Measurements from ENCODE around the gene GPR32.
"Not testable (repeated sequence)": the region's sequence is repeated elsewhere in the genome, so short reads cannot be mapped to it uniquely, and the experiment has no call there.

Gene GPR32

DNA sequence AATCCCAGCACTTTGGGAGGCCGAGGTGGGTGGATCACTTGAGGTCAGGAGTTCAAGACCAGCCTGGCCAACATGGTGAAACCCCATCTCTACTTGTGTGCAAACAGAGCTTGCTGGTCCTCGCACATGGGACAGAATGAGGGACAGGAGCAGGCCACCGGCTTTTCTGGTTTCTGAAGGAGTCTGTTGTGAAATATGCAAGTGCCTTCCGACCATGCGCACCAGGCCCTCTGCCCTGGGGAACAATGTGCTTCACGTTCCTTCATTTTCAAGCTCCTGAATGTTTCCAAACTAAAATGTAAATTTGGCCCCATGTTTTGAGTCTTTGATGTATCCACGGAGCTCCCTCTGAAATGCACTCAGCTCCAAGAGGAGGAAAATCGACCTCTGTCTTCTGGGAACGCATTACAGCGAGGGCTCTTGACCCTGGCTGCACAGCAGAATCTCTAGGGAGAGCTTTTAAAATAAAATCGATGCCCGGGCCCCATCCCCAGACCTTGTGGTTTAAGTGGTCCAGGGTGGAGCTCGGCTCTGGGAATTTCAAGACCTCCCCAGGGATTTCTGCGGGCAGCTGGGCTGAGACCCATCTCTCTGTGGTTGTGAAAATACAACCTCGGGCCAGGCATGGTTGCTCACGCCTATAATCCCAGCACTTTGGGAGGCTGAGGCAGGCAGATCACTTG, 10.6 kb downstream of the GPR32 start:
- DNase-seq (ENCODE audit: low read depth in 3 of 3) = no peak

DNA sequence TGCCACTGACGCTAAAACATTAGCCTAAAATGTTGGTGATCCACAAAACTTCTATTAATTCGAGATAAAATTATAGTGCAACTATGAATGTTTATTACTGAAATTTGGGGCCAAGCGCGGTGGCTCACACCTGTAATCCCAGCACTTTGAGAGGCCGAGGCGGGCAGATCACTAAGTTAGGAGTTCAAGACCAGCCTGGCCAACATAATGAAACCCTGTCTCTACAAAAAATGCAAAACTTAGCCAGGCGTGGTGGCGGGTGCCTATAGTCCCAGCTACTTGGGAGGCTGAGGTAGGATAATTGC, 13.5 kb downstream of the GPR32 start:
- not testable (repeated sequence) for DNase-seq (ENCODE audit: low read depth in 3 of 3)

DNA sequence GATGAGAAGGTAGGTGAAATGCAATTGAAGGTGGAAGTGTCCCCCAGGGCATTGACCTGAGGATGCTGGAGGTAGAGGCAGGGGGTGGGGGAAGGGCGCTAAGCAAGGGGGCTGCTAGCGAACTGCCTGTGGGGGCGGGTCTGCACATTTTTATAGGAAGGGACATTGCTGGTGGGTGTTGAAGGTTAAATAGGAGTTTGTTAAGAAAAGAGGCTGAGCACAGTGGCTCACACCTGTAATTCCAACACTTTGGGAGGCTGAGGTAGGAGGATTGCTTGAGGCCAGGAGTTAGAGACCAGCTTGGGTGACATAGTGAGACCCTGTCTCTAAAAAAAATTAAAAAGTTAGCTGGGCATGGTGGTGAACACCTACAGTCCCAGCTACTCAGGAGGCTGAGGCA, 14.4 kb downstream of the GPR32 start:
- DNase-seq (ENCODE audit: low read depth in 3 of 3) = no peak

DNA sequence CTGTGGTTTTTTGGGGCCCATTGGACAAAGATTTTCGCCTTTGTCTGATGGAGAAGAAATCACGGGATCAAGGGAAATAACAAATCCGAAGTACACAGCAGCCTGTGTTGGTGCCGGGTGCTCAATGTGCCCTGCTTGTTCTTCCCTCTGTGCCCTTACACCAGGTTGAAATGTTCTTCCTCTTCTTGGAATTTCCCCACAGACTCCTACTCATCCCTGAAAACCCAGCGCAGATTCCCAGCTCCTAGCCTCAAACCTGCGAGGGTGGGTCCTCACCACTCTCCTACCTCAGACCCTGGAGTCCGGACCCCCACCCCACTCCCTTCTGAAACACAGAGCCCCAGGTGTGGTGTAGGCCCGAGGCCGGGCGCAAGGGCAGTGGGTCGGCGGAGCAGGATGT, 15.1 kb downstream of the GPR32 start:
- DNase-seq (ENCODE audit: low read depth in 3 of 3) = no peak

DNA sequence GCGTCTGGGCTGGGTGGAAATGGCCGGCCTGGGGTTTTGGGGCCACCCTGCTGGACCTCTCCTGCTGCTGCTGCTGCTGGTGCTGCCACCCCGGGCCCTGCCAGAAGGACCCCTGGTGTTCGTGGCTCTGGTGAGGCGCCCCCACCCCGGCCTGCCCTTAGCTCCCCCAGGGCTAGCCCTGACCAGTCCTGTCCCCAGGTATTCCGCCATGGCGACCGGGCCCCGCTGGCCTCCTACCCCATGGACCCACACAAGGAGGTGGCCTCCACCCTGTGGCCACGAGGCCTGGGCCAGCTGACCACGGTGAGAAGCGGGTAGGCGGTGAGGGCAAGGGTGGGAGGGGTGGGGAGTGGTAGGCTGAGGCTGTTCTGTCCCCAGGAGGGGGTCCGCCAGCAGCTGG, 20.1 kb downstream of the GPR32 start, which contains the start of gene ACP4:
ACP4 (plus strand) TSS at position 20 of the 400 bp plus-strand sequence; CDS start at position 20, 0 bp downstream.
- DNase-seq (ENCODE audit: low read depth in 3 of 3) = no peak

DNA sequence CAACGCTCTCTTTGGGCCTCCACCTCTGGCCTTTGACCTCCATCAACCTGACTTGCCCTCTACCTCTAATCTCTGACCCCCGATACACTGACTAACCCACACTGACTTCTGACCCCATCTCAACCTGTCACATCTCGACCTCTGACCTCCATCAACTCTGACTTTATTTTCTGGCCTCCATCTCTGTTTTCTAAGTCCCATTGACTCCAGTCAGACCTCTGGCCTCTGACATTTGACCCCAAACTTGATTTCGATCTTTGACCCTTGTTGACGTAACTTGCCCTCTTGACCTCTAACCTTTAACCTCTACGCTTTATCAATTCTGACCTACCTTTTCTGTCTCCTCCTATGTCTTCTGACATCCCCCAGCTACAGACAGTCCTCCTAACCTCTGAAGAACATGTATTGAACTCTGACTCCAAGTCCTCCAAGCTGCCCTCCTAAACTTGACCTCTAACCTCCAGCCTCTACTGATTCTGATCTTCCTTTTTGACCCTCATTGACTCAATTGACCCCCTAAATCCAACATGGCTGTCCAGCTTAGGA, 20.7 kb downstream of the GPR32 start:
- DNase-seq (ENCODE audit: low read depth in 3 of 3) = no peak

DNA sequence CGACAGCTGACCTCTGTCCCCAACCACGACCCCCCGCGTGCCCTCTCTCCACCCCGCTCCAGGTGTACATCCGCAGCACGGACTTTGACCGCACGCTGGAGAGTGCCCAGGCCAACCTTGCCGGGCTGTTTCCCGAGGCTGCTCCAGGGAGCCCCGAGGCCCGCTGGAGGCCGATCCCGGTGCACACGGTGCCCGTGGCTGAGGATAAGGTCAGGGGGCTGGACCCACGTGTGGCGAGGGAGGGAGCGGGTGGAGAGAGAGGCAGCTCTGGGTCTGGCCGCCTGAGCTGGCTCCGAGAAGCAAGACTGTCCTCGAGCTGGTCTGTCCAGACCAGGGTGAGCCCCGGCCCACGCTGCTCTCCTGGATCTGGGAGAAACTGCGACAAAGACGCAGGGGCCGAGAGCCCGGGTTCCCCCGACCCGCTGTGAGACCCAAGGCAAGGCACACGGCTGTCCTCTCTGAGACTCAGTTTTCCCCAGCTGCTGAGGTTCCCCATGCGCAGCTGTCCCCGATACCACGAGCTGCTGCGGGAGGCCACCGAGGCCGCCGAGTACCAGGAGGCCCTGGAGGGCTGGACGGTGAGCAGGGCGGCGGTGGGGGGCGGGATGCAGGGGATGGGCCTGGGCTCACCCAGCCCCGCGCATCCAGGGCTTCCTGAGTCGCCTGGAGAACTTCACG, 21.5 kb downstream of the GPR32 start:
- DNase-seq (ENCODE audit: low read depth in 3 of 3) = no peak

DNA sequence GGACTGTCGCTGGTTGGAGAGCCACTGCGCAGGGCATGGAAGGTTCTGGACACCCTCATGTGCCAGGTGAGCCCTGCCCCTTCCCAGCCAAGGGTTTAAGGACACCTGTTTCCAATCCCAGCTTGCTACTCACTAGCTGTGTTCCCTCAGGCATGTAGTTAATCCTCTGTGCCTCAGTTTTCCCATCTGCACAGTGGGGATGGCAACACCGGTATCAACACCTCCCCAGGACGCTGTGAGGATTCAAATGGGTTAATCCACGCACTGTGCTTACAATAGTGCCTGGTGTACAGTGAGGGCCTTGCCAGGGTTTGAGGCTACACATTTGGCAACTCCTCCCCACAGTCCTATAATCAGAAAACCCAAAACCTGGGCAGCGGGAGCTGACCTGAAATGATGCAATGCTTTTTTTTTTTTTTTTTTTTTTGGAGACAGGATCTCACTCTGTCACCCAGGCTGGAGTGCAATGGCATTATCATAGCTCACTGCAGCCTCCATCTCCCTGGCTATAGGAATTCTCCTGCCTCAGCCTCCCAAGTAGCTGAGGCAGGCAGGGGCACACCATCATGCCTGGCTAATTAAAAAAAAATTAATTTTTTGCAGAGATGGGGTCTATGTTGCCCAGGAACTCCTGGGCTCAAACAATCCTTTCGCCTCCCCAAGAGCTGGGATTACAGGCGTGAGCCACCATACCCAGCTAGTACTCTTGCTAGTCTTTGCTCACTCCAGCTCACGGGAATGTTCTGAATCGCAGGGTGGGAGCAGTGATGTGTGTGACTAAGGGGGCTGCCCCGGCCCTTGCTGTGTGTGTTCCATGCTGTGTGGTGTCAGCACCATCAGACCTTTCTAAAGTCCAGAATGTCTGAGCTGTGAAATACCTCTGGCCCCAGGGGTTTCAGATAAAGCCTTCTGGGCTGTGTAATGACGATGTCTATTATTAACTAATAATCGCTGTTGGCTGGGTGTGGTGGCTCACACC, 22.3 kb downstream of the GPR32 start:
- DNase-seq (ENCODE audit: low read depth in 3 of 3) = no peak

DNA sequence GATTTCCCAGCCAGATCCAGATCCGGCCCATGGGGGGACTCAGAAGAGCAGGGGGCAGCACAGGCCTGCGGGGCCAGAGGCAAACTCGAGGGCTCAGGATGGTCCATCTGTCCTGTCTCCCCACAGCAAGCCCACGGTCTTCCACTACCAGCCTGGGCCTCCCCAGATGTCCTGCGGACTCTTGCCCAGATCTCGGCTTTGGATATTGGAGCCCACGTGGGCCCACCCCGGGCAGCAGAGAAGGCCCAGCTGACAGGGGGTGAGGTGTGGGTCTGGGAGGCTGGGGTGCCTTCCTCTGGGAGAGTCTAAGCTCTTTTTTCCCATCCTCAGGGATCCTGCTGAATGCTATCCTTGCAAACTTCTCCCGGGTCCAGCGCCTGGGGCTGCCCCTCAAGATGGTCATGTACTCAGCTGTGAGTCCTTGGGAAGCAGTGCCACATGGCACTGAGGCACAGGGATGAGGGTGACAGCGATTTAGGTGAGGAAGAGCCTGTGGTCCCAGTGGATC, 23.3 kb downstream of the GPR32 start:
- DNase-seq (ENCODE audit: low read depth in 3 of 3) = no peak

DNA sequence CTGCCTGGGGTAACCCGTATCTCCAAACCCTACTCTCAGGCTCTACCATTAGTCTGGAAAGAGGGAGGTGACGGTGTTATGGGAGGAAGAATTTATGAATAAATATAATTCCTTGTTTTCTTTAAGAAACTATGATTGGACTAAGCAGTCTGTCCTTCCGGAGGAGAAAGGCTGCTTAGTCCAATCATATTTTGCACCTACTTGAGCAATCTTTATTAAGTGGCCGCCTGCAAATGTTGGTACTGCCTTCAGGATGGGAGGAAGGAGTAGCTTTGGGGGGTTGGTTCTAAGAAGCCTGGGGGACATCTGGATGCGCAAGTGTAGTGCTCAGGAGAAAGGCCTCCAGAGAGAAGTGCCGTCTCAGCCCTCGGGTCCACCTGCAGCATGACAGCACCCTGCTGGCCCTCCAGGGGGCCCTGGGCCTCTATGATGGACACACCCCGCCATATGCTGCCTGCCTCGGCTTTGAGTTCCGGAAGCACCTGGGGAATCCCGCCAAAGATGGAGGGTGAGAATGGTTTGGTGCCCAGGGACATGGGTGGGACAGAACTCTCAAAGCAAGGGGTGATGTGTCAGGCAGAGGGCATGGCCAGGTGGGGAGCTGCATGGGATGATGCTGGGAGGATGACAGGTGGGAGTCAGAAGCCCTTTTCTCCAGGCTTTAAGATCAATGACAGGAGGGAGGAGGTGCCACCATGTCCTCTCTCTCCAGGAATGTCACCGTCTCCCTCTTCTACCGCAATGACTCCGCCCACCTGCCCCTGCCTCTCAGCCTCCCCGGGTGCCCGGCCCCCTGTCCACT, 24.0 kb downstream of the GPR32 start:
- no peak for DNase-seq (ENCODE audit: low read depth in 3 of 3)

DNA sequence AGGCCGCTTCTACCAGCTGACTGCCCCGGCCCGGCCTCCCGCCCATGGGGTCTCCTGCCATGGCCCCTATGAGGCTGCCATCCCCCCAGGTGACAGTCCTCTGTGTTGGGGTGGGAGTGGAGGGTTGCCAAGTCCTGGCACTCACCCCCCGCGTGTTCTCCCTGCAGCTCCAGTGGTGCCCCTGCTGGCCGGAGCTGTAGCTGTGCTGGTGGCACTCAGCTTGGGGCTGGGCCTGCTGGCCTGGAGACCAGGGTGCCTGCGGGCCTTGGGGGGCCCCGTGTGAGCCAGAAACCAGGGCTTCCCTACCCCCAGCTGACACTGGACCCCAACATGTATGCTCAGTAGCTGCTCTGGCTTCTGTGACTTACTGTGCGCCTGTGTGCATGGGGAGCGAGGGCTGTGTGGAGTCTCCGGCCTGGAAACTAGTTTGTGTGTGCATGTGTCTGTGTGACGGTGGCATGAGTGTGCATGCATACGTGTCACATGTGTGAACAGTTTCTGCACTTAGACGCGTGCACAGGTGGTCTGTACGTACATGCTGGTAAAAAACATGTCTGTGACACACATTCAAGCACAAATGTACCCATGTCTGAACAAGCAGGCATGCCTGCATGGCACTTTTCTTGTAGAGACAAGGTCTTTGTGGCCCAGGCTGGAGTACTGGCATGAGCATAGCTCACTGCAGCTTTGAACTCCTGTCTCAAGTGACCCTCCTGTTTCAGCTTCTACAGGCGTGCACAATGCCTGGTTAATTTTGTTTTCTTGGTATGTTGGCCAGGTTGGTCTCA, 24.8 kb downstream of the GPR32 start:
- DNase-seq (ENCODE audit: low read depth in 3 of 3) = no peak

DNA sequence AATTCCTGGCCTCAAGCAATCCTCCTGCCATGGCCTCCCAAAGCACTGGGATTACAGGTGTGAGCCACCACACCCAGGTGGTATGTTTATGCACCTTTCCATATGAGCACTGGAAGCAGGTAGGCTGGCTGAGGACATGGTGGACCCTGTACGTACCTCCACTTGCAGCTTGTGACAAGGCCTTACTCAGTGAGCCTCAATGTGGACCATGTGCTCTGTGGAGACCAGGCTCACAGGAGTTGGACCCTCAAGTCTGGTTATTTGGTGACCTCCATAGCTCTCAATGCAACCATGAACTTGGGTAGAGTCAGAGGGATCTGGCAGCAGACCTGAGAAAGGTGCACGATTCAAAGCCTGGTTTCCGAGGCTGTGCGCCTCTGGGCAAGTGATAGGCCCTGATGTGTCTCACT, 25.4 kb downstream of the GPR32 start:
- DNase-seq (ENCODE audit: low read depth in 3 of 3) = no peak

DNA sequence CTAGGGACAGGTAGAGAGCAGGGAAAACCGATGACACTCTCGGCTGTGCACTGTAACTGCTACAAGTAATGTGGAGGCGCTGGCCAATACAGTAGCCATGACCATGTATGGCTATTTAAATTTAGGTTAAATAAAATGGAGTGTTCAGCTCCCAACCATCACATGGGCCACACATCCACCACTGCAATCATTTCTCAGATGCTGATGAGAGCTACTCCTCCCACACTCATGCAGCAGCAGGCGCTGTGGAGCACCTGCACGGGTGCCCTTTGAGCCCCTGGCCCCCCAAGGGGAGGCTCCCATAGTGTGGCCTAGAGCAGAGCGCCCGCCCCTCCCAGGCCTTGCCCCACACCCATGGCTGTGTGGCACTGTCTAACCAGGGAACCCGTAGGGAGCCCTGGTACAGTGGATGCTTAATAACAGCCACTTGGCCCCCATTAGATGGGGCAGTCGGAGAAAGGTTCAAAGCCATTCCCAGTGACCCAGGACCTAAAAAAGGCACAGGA, 25.9 kb downstream of the GPR32 start:
- no peak for DNase-seq (ENCODE audit: low read depth in 3 of 3)

DNA sequence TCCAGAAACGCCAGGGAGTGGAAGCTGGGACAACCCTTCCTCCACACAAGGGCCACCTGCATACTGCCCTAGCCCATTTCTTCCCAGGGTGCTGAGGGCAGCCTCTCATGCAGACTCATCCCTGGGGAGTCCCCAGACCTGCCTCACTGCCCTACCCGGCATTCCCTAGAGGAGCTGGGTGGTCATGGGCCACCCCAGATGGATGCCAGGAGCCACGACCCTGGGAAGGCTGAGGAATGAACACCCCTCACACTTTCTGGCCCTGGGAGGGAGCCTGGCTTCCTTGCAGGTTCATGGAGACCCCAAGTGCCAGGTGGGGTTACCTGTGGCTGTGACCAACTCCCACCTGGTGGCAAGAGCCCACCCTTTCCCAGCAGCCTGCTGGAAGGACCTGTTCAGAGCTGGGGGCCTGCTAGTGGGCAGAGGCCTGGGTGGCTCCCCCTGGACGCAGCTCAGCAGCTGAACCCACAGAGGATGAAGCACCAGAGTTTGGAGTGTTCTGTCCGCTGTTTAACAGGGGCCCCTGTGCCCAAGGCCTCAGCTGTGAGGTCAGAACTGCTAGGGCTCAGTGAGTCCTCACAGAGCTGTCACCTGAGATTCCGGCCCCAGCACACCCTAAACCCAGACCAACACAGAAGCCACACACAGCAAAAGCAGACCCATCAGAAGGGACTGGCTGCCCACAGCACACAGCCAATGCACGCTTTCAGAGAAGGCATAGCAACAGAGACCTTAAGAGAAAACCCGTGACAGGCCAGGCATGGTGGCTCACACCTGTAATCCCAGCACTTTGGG, 26.6 kb downstream of the GPR32 start:
- DNase-seq (ENCODE audit: low read depth in 3 of 3) = no peak

DNA sequence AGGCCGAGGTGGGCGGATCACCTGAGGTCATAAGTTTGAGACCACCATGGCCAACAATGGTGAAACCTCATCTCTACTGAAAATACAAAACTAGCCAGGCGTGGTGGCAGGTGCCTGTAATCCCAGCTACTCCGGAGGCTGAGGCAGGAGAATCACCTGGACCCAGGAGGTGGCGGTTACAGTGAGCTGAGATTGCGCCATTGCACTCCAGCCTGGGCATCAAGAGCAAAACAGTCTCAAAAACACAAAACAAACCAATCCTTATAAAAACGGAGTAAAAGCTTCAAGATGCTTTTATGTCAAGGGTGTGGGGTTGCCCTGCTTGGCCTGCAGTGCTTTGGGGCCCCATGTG, 27.1 kb downstream of the GPR32 start:
- DNase-seq (ENCODE audit: low read depth in 3 of 3) = no peak

DNA sequence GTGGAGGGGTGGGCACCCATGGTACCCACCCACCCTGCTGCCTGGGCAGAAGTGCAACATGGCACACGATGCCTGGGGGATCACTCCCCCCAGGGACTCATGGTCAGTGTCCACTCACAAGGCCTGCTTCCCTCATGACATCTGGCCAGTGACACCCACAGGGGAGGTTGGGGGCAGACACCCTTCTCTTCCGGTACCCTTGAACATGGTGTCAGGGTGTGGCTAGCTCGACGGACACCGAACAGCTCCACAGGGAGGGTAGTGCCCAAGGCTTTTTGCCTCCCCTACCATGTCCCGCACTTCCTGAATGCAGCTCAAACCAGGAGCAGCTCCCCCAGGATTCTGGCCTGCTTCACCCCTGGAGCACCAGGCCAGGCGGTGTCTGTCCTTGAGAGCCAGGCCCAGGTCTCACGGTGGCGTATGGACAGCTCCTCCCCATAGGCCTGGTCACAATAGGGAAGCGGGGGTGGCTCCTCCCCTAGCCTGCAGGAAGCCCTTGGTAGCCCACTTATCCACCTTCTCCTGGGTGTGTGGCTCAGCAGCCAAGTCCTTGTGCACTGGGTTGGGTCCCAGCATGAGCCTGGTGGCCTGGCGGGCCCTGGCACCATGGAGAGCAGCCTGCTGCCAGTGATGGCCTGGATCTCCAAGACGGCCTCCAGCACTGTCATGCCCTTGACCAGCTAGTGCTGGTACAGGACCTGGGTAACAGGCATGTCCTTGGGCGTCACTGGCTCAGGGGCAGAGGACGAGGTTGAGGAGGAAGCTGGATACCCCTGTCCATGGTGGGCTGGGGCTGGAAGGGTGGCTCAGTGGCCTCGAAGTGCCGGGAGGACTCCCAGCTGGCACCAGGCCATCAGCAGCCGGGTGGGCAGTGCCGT, 27.8 kb downstream of the GPR32 start:
- DNase-seq (ENCODE audit: low read depth in 3 of 3) = no peak

DNA sequence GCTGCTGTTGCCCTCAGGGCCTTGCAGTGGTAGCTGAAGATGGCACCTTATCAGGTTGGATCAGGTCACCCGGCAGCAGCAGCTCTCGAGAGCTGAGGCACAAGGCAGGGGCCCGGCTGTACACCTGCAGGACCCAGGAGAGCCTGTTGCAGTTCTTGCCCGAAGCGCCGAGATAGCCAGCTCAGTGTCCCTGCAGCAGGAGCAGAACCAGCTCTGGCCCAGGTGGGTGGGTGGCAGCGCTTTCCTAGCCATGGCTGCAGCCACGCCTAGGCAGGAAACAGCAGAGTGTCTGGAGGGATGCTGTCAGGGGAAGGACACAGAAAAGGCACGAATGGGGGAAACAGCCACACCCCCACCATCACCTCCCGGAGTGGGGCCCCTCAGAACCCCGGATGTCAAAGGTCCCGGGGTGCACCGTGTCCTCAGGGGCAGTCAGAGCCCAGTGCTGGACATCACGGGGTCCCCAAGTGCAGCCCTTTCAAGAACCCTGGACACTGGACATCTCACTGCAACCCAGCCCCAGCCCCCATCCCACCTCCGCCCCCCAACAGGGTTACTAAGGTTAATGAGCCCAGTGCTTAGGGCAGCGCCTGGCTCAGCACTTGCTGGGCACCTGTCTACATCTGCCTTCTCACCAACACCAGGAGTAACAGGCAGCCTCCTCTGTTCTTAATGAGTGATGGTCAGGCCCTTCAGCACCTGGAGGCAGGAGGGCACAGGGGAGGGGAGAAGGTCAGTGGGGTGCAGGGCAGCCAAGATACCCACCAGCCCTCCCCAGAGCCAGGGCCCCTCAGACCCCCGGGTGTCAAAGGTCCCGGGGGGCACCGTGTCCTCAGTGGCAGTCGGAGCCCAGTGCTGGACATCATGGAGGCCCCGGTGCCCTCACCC, 28.6 kb downstream of the GPR32 start:
- DNase-seq (ENCODE audit: low read depth in 3 of 3) = no peak

DNA sequence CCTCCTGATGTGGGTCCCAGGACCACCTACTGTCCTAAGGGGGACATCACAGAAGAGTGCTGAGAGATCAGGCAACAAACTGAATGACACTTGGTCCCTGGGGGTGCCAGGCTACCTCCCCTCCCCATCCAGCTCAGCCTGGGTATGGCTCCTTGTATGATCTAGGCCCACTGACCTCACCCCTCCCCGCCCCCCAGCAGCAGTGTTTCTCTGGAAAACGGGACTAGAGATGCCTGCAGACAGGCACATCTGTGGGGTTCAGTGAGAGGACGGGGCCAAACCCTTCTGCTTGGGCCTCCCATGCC, 29.2 kb downstream of the GPR32 start:
- DNase-seq (ENCODE audit: low read depth in 3 of 3) = no peak

Measured in stimulated activated CD4-positive, alpha-beta T cell treated with anti-CD3 and anti-CD28 coated beads, TNF-alpha, amount 100 ng/mL, for 4 hours (primary cell).